ENCODE data around the gene ZNF70.

Gene ZNF70

DNA sequence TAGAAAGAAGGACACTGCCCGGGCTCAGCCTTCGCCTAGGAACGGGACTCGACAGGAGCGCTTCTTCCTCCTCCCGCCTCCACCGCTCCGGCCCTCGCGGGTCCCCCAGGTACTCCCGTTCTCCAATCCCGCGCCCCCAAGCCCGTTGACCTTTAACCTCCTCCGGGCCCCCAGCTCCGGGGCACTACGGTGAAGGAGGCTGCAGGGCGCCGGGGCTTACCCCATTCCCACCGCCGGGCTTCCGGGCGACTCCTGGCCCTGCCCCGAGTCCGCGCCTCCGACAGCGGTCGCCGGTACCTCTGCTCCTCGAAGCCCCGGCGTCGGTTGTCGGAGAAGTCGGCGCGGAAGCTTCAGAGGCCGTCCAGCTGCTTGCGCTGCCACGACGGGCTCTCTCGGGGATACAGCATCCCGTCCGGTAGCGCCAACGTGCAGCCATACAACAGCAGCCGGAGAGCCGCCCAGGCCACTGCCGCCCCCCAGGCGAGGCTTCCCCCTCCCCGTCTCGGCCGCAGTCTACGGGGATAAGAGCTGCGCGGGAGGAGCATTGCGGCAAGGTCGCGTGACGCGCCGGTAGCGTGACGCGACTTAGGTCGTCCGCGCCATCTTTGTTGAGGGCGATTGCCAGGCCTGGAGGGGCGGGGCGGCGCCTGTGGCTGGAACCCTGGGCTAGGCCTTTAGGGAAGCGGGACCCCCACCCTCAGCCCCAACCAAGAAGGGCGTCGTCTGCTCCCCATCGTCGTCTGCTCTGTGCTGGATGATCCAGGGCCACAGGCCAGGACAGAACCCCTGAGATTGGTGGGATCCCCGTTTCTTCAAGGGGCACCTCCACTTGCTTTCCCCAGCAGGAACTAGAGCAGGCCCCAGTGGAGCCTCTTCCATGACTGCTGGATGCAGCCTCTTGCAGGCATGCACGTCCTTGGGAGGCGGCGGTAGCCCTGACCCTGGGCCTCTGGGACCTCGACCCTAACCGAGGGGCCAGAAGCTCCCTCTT is 33.8 kb downstream of the ZNF70 start:
- DNase-seq (ENCODE audit: low read depth in 2 of 2) = peak; percentile 71 to 74

DNA sequence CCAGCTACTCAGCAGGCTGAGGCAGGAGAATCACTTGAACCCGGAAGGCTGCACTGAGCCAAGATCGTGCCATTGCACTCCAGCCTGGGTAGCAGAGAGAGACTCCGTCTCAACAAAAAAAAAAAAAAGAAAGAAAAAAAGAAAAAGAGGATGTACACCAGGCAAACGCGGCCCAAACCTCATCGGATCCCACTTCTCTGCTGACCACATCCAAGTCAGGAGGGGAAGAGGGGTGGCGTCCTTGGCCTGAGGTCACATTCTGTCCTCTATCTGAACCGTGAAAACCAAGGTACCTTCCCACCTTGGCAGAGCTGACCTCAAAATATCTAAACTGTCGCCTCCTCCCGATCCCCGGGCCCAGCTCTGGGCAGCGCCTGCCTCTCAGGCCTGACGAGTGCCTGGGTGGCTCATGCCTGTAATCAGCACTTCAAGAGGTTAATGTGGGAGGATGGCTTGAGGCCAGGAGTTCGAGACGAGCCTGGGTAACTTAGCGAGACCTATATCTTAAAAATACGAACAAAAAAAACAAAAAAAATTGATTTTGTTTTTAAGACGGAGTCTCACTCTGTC is 35.0 kb downstream of the ZNF70 start:
- no peak for DNase-seq (ENCODE audit: low read depth in 2 of 2)

DNA sequence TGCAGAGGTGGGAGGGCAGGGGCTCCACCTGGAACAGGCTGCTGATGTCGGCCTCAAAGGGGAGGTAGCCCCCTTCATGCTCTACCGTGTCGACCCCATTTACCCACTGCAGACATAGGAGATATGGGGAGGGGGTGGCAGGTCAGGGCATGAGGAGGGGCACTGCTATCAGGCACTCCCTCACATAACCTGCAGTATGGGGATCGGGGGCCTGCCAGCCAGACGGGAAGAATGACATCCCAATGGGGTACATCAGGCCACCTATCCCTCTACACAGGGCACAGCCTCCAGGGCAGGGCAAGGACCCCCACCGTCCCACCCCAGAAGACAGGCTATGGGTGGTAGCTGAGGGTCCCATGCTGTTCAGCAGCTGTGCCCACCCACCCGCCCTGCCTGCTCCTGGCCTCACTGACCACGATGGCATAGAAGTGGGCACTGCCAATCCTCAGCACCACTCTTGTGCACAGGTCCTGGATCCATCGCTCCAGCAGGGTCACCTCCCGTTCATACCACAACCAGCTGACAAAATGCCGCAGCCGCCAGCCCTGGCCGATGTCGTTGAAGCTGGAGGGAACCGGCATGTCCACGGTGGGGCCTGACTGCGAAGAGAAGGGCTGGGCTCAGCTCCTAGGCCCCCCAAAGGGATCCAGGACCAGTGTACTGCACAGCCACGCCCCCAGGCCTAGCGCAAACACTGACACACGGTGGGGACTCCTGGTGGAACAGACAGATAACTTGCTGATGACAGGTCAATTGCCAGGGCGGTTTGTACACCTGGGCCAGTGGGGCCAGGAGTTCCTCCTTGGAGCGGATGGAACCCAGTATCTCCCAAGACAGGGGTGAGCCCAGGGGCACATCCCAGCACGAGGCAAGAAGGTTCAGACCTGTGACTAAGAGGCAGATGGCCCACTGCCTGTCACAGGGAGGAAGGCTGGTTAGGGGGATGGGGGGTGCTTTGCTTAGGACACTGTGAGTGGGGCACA is 36.0 kb downstream of the ZNF70 start:
- no peak for DNase-seq (ENCODE audit: low read depth in 2 of 2)

DNA sequence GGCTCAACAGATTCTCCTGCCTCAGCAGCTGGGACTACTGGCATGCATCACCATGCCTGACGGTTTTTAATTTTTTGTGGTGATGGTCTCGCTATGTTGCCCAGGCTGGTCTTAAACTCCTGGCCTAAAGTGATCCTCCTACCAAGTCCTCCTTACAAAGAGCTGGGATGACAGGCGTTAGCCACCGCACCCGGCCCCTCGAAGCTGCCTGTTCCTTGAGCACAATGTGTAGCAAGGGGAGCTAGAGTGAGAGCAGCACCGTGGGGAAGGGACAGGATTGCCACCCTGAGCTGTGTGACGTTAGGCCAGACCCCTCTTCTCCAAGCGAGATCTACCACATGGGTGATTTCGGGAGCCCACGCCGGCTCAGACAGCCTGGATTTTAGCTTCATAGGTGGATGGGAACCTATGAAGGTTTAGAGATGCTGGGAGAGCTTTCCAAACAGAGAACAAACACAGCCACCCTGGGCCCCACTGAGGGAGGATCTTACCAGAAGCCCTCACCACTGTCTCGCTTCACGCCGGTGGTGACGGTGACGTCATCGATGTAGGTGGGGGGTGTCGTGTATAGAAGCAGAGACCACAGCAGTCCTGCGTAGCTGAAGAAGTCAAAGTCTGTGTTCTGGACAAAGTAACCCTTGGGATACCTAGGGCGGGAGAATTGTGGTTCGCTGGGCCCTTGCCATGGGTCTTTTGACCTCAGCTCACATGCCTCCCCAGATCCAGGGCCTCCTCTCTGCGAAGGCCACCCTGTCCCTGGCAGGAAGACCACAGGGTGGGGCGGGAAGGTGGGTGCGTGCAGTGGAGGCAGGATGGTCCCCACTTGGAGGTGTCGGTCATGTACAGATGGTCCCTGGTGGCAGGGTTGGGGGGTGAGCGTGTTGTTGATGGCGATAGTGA is 37.0 kb downstream of the ZNF70 start:
- peak in 1 of 2 donors; percentile 58 for DNase-seq (ENCODE audit: low read depth in 2 of 2)

DNA sequence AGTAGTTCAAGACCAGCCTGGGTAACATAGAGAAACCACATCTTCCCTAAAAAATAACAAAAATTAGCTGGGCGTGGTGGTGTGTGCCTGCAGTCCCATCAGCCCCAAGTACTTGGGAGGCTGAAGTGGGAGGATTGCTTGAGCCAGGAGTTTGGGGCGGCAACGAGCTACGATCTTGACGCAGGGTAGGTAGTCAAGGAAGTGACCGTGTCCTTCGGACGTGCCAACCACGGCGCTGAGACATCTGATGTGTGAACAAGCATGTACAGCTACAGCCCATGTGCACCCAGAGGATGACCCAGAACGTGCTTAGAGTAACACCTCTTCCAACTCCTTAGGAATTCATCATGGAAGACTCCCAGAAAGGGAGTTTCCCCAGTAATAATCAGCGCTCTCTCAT is 38.7 kb downstream of the ZNF70 start:
- DNase-seq (ENCODE audit: low read depth in 2 of 2) = no peak

DNA sequence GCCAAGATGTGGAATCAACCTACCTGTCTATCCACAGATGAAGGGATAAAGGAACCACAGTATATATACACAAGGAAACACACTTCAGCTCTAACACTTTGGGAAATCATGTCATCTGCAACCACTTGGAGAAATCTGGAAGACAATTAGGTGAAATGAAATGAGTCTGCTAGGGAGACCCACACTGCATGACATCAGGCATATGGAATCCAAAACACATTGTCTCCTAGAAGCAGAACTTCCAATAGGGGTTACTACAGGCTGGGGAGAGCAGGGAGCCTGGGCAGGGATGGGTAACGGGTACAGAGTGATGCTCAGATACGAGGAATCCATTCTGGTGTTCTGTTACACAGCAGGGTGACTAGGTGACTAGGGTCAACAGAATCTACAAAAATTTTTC is 41.8 kb downstream of the ZNF70 start:
- DNase-seq (ENCODE audit: low read depth in 2 of 2) = no peak

DNA sequence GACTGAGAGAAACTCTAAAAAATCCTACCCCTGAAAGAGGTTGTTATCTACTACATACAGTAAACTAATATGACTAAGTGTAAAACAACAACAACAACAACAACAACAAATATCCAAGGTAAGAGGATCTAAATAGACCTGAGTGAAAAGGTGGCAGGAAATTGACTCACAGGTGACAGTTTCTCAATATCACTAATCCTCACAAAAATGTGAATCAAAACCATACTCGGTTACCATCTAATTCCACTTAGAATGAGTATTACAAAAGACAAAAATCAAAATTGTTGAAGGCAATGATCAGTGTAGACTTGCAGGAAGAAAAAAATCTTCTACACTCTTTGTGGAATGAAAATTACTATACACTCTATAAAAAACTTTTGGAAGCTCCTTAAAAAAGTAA is 42.6 kb downstream of the ZNF70 start:
- no peak for DNase-seq (ENCODE audit: low read depth in 2 of 2)

DNA sequence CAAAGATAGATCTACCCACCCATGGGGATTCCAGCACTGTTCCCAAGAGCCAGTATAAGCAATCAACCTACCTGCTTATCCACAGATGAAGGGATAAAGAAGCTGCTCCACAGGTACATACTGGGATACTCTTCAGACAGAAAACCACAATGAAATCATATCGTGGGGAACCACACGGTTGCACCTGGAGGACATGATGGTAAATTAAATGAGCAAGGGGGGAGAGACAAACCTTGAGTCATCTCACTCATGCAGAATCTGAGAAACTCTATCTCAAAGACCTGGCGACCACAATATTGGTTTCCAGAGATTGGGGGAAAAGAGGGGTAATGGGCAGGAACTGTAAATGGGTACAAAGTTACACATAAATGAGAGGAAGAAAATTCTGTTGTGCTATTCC is 45.6 kb downstream of the ZNF70 start:
- DNase-seq (ENCODE audit: low read depth in 2 of 2) = peak; percentile 26 to 29

DNA sequence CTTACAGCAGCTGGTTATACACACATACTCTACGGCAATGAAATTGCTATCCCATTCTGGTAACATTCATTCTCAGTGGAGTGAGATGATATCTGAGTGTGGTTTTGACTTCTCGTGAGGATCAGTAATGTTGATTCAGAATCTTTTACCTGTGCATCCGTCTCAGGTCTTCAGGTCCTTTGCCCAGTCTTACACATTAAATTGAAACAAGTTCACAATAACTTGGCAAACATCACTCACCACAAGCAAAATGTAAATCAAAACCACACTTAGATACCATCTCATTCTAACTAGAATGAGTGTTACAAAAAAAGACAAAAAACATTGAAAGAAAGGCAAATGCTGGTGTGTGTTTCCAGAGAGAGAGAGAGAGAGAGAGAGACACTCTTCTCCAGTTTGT is 46.1 kb downstream of the ZNF70 start:
- no peak for DNase-seq (ENCODE audit: low read depth in 2 of 2)

DNA sequence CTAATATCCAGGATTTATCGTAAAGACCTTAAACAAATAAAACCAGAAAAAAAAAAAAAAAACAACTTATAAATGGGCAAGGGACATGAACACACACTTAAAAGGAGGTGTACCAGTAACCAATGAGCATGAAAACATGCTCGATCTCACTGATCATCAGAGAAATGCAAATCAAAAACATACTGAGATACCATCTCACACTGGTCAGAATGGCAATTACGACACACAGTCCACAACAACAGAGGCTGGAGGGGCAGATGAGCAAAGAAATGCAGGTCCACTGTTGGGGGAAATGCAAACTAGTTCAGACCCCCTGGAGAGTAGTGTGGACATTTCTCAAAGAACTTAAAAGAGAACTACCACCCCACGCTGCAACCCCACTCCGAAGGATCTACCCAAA is 46.9 kb downstream of the ZNF70 start:
- DNase-seq (ENCODE audit: low read depth in 2 of 2) = no peak

DNA sequence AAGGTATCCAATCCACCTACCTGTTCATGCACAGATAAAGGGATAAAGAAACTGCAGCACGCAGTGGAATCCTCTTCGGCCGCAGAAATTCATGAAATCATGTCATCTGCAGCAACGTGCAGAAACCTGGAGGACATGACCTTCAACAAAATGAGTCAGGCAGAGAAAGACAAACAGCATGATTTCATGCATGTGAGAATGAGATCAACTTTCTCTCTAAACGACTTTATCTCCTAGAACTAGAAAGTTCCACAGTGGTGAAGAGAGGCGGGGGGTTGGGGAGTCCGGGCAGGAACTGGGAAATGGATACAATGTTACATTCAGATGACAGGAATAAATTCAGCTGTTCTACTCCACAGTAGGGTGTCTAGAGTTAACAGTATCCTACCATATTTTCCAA is 50.2 kb downstream of the ZNF70 start:
- DNase-seq (ENCODE audit: low read depth in 2 of 2) = no peak

DNA sequence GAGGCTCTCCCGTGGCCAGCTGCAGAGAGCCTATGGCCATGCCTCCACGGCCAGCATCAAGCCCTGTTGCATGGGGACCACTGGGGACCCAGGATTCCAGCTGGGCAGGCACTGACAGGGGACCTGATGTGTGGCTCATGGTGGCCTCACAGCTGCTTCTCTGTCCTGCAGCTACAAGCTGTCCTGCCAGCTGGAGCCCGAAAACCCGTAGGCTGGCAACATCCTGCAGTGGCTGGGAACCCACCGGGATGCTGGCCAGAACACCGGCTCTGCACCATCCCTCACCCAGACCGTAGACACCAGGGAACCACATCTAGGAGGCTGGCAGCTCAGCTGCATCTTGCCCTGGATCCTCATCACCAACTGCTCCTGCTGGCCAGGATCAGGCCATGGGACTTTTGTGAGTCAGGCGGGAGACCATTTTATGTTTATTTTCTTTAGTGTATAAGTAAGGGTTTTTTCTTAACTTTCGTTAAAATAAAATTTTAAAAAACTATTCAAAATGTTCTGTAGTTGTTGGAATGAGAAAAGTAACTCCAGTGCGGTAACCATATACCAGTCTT is 52.2 kb downstream of the ZNF70 start:
- no peak for DNase-seq (ENCODE audit: low read depth in 2 of 2)

DNA sequence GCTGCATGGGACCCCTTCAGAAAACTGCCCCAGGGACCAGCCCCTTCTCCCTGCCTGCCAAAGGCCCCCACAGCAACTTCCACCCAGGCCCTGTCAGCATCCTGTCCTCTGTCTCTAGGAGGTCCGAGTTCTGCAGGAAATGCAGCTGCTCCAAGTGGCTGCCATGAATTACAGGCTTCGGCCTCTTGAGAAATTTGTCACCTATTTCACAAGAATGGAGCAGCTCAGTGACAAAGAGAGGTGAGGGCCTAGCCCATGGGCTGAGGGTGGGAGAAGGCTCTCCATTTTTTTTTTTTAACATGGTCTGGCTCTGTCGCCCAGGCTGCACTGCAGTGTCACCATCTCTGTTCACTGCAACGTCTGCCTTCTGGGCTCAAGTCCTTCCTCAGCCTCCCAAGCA is 52.8 kb downstream of the ZNF70 start:
- DNase-seq (ENCODE audit: low read depth in 2 of 2) = no peak

DNA sequence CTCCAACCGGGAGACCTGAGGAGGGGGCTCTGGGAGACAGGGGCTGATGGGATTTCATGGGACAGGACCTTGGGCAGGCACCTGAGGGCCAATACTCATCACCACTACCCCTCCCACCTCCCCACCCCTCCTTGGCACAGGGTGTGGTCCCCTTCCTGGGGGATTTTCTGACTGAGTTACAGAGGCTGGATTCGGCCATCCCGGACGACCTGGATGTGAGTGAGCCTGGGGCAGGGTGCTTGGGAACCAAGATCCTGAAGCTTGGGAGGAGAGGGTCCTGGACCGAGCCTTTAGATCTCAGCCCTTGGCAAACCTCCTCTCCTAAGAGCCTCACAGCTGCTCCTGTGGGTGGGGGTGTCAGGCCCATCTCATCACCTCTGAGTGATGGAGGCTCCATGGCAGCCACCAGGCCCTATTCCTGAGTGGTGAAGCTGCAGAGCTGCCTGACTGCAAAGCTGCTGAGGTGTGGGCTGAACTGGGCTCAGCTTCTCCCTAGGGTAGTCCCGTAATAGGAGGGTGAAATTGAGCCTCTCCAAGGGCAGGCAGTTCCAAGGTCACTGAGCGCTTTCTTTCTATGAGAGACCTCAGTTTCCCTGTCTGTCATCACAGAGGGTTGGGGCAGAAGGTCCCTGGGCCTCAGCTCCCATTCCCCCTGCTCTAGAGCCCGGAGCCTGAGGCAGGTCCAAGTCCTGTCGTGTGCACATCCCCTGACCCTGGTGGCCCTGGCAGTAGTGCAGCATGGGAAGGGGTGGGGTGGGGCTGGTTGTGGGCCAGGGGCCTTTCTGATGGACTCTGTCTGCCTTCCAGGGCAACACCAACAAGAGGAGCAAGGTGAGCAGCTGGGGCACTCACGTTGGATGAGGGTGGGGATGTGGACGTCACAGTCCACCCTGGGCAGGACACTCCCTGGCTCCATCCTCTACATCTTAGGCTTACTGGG is 53.6 kb downstream of the ZNF70 start:
- no peak for DNase-seq (ENCODE audit: low read depth in 2 of 2)

DNA sequence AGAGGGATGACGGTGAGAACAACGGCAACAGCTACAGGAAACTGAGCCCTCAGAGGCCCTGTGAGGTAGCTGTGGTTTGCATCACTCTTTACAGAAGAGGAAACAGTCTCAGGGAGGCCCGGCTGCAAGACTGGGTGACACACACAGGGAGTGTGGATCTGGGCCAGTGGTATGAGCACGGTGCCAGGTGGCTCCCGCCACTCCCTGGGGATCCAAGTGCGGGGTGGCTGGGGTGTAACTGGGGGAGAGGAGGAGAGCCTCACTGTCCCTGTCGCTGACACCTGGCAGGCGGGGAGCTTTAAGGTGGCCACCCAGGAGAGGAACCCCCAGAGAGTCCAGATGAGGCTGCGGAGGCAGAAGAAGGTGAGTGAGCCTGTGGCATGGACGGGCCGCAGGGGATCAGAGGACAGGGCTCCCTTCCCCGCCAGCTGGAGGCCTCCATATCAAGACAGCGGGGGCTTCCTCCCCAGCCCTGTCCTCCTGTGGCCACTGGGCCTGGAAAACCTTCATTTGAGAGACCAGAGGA is 54.5 kb downstream of the ZNF70 start:
- peak; percentile 60 to 62 for DNase-seq (ENCODE audit: low read depth in 2 of 2)

DNA sequence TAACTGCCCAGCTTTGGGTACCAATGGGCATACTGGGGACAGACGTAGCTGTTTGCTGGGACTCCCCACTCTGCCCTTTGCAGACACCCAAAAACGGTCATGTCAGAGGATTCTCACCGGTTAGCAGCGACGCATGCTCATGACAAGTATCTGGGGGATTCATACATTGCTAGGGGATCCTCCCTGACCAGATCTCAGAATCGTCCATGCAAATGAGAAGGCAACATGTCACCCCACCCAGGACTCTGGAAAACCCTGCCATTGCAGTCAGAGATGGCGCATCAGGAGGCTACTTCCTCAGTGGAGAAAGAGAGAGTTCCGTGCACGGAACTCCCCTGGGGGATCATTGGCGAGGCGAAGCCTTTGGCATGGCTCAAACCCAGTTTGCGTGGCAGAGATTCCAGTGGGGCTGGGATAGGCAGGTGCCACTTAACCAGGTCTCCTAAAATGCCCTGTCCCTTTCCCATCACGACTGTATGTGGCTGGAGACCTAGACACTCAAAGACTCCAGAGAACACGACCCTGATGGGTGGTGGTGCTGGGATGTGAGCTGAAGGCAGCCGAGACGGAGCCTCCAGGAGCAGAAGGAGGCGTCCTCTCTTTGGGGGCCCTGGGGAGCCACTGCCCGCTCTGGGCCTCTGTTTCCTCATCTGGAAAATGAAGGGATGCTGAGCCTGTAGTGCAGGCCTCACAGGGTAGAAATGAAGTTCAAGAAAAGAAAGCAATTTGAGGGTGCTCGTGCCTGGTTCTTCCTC is 55.2 kb downstream of the ZNF70 start:
- DNase-seq (ENCODE audit: low read depth in 2 of 2) = no peak

DNA sequence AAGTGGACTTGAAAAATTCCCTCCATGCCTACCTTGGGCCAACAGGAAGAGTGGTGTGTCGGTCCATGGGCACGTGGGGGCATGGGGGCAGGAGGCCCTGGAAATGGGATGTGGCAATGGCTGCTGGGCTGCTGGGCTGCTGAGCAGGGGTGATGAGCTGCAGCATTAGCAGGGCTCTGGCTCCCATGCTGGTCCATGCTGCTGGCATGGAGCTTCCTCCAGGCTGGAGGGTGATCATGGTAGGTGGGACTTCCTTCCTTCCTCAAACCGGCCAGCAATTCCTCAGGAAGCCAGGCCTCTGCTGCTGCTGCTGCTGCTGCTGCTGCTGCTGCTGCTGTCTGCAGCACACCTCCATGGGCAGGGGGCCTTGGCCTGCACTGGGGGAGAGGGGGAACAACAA is 55.8 kb downstream of the ZNF70 start:
- no peak for DNase-seq (ENCODE audit: low read depth in 2 of 2)

DNA sequence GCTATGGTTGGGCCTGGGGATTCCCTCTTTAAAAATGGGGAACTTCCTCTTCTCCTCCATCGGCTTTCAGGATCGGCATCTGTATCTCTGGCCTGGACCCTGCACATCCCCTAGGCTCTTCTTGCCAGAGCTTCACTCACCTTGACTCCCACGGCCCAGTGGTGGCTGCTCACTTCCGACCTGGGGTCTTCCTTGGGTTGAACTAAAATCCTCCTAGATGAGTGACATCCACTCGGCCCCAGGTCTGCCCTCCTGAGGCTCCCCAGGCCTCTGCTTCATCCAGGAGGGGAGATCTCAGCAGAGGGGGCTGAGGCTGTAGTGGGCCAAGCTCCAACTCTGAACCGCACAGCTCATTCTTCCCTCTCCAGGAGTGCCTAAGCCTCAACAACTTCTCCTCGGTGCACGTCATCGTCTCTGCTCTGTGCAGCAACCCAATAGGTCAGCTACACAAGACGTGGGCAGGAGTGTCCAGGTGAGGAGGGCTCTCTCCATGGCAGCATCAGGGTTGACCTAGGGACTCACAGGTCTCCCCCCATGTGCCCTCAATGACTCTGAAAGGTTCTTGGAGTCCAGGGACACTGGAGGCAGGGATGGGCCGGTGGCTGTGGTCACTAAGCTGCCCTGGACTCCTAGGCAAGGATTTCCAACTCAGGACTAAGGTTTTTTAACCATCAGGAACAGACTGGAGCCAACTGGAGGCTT is 56.8 kb downstream of the ZNF70 start:
- no peak for DNase-seq (ENCODE audit: low read depth in 2 of 2)

All from stimulated activated CD8-positive, alpha-beta memory T cell treated with anti-CD3 and anti-CD28 coated beads, Interleukin-15, amount 100 ng/mL, for 48 hours (primary cell).